Activated gamma-delta T cell (primary cell): ENCODE measurements around the gene MGRN1.

ENCODE experiments used
- DNase-seq: peaks from one replicate; lab custom pipeline; 2025; lab: John Stamatoyannopoulos, UW

MGRN1 gene

GRCh38 chr16:4604401-4604800, 20.2 kb upstream of the MGRN1 start:
- no peak for DNase-seq

DNA sequence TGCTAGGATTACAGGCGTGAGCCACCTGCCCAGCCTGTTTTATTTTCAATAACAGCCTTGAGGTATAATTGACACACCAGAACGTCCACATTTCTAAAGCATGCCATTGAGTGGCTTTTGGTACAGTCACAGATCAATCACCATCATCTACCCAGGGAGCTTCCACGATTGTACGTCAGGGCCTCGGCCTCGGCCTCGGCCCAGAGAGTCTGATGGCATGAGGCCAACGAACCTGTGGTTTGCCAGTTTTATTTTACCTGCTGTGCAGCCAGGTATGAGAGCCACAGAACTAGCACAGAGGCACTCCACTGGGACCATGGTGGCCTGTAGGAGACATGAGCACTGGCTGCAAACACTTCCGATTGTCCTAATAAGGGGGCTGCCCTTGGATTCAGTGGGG, 18.3 kb upstream of the MGRN1 start:
- DNase-seq: no peak

- DNase-seq: no peak
Observed at GRCh38 chr16:4607841-4608703, 16.6 kb upstream of the MGRN1 start.

DNA sequence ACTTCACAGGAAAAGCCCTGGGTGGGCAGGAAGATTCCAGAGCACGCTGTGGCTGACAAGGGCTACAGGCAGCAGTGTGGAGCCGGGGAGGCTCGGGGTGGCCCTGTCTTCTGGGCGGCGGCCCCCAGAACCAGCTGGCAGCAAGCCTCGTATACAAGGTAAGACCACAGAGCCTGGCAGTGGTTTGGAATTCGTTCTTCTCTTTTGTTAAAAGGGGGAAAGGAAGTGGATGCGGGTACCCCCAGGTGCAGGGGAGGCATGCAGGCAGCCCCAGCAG, 16.0 kb upstream of the MGRN1 start:
- DNase-seq: no peak

- DNase-seq: no peak
Observed at GRCh38 chr16:4609200-4610010, 15.2 kb upstream of the MGRN1 start.

GRCh38 chr16:4610011-4611005, 14.3 kb upstream of the MGRN1 start:
- no peak for DNase-seq

GRCh38 chr16:4611337-4612021, 13.1 kb upstream of the MGRN1 start:
- no peak for DNase-seq

DNA sequence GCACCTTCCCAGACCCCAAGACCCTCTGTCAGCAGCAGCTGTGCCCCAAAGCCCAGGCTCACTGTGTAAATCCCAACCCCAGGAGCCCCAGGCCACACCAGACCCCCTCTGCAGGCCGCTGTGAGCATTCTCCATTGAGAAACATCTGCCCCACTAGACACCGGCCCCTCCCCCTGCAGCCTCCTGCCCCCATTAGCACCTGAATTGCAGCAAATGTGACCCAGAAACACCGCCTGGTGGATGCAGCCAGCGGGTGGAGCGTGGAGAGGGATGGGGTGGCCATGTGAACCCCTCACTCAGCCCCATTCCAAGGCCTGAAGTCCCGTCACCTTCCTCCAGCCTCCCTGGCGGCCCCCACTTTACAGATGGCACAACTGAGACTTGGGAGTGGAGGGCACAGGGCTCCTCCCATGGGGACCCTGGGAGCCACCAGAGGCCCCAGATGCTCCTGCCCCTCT, 12.1 kb upstream of the MGRN1 start:
- no peak for DNase-seq

DNA sequence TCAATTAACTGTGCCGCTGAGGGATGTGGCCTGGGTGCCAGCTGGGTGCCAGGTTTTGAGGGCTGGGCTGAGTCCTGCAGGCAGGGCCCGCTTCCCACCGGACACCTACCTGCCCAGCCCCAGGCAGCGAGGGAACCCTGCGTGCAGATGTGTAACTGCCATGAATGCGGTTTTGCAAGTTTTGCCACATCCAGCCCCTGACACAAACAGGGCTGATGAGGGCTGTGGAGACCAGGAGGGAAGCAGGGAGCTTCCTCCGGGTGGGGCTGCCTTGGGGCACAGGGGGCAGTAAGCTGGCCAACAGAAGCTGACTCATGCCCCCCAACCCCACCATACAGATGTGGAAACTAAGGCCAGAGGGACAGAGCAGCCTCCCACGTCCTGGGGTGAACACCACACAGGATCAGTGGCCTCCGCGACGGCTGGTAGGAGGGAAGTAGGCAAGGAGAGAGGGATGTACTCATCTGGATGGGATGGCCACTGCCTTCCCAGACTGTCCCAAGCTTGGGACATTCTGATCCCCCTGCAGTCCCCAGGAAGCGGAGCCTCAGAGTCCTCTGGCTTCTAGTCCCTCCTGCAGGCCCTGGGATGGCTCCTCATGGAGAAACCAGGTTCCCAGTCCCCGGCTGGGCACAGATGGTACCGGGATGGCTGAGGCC, 11.5 kb upstream of the MGRN1 start:
- DNase-seq: no peak

- DNase-seq: no peak
Observed at GRCh38 chr16:4613636-4614570, 10.7 kb upstream of the MGRN1 start.

- DNase-seq: peak; percentile 59
Observed at GRCh38 chr16:4614571-4615383, 9.8 kb upstream of the MGRN1 start, which contains the start of gene UBALD1. UBALD1 (minus strand) TSS chr16:4614888; CDS start chr16:4614797, 91 bp downstream.

DNA sequence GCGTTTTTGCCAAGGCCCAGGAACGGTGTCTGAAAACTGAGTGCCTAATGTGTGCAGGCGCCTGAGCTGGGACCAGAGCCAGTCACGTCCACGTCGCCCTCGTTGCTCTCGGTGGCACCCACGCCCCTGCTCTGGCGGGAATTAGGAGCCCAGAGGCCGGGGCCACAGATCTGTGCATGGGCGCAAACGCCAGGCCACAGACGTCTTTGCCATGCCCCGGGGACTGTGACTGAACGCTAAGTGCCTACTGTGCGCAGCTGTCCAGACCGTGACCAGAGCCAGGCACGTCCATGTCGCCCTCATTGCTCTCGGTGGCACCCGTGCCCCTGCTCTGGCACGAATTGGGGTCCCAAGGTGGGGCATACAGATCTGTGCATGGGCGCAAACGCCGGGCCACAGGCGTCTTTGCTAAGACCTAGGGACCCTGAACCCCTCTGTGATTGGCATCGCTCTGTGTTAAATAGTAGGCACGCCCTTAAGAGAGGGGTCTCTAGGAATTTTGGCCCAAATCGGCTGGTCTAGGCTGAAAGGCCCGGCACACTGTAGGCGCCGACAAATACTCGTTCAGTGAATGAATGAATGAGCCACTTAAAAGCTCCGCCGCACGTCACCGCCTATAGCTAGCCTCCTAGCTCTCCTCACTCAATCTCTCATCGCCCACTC, 9.1 kb upstream of the MGRN1 start:
- DNase-seq: no peak

- DNase-seq: peak; percentile 96
Observed at GRCh38 chr16:4616047-4616811, 8.4 kb upstream of the MGRN1 start.

DNA sequence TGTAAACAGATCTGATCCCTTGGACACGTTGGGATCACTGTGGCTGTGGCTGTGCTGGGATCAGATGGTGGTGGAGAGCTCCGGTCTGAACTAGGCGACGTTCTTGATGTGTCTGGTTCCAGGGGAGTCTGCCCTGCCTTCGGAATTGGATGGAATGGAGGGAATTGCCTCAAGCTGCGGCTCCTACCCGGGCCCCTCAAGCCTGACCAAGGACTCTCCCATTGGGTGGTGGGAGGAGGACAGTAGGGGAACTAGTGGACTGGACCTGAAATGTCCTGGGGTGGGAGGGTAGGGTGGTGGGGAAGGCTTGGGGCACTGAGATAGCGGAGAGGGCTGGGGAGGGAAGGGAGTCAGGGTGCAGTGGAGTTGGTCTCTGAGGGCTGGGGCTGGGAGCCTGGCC, 6.7 kb upstream of the MGRN1 start:
- no peak for DNase-seq

DNA sequence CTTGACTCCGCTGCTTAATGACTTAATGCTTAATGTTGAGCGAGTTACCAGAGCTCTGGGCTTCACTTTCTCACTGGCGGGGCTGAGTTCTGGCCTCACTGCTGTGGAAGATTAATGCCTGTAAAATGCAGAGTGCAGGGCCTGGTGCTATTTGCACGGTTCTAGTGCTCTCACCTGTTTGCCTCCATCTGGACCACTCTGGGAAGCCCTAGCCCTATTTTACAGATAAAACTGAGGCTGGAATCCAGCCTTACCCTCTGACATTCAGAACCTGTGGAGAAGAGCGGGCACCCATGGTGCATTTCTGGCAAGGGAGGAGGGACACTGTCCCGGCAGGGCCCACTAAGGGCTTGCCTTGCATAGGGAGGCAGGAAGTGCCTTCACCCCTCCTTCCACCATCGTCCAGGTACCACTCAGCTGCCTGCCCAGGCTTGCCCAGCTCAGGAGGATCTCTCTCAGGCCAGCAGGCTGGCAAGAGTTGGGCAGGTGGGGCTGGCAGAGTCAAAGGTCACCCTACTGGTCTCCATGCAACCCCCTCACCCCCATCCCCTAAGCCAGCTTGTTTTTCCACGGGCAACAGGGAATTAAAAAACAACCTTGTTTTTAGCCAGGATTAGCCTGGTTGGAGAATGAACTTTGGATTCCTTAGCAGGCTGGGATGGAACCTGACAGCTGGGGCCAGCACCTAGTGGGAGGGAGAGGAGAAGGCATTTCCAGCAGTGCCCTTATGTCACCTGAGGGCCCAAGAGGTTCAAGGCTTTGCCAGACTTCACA, 5.8 kb upstream of the MGRN1 start:
- DNase-seq: no peak

GRCh38 chr16:4623593-4623992, 1.0 kb upstream of the MGRN1 start:
- no peak for DNase-seq
